GM18861 (cell line): ENCODE measurements around the gene NEURL1B.
"Not testable (repeated sequence)": the region's sequence is repeated elsewhere in the genome, so short reads cannot be mapped to it uniquely, and the experiment has no call there.

Experiments used
- ATAC-seq: cut with Tn5 transposase; IDR thresholded peaks from one replicate; pipeline ENCODE4 v1.9.1; 2021; ENCODE audit not compliant: unreplicated experiment

The NEURL1B gene

GRCh38 chr5:172648013-172648381 lies 6.9 kb downstream of the NEURL1B start:
- ATAC-seq, result no peak

GRCh38 chr5:172648755-172649154 lies 7.7 kb downstream of the NEURL1B start:
- ATAC-seq, result no peak

- not testable (repeated sequence) for ATAC-seq
These were observed 15.4 kb downstream of the NEURL1B start for GRCh38 chr5:172656496-172656895.

- not testable (repeated sequence) for ATAC-seq
These were observed 16.6 kb downstream of the NEURL1B start for GRCh38 chr5:172657524-172658233.

GRCh38 chr5:172658391-172658790 lies 17.3 kb downstream of the NEURL1B start:
- no peak for ATAC-seq

- ATAC-seq, result no peak
These were observed 18.0 kb downstream of the NEURL1B start for GRCh38 chr5:172658961-172659501.

GRCh38 chr5:172659570-172659908 lies 18.5 kb downstream of the NEURL1B start:
- ATAC-seq, result no peak

- no peak for ATAC-seq
These were observed 19.0 kb downstream of the NEURL1B start for GRCh38 chr5:172659909-172660628.

- no peak for ATAC-seq
These were observed 19.9 kb downstream of the NEURL1B start for GRCh38 chr5:172660974-172661373.

- no peak for ATAC-seq
These were observed 20.5 kb downstream of the NEURL1B start for GRCh38 chr5:172661526-172661925.

GRCh38 chr5:172662596-172662995 lies 21.5 kb downstream of the NEURL1B start:
- ATAC-seq, result no peak

- ATAC-seq, result no peak
These were observed 23.0 kb downstream of the NEURL1B start for GRCh38 chr5:172664018-172664417.

GRCh38 chr5:172664681-172665541 lies 23.8 kb downstream of the NEURL1B start:
- ATAC-seq, result no peak

GRCh38 chr5:172666251-172666650 lies 25.2 kb downstream of the NEURL1B start:
- no peak for ATAC-seq

- no peak for ATAC-seq
These were observed 26.9 kb downstream of the NEURL1B start for GRCh38 chr5:172667786-172668593.

GRCh38 chr5:172668594-172669071 lies 27.6 kb downstream of the NEURL1B start:
- no peak for ATAC-seq

- ATAC-seq, result no peak
These were observed 28.4 kb downstream of the NEURL1B start for GRCh38 chr5:172669386-172670004.

- ATAC-seq, result no peak
These were observed 28.9 kb downstream of the NEURL1B start for GRCh38 chr5:172670005-172670402.

GRCh38 chr5:172670444-172670843 lies 29.4 kb downstream of the NEURL1B start:
- ATAC-seq, result no peak

- ATAC-seq, result no peak
These were observed 30.0 kb downstream of the NEURL1B start for GRCh38 chr5:172671091-172671490.
